ENCODE data around the gene DNAH6.

DNAH6 gene

DNA sequence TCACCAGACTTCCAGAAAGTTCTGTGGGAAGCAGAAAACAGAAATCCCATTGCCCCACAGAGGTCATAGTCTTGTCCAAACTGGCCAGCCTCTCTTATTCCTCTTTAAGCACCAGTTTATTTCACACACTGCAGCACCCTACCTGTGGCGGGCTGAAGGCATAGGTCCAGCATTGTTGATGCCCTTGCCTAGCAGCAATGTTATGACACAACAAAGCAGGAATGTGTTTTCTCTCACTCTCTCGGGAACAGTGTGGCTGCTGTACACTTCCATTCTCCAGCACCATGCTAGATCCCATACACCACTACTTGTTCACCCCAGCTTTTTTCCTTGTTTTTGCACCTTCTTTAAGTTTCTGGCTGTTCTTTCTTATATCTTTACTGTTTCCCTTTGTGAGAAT lies 181.6 kb downstream of the DNAH6 start:
- DNase-seq (ENCODE audit: low spot score), result no peak

DNA sequence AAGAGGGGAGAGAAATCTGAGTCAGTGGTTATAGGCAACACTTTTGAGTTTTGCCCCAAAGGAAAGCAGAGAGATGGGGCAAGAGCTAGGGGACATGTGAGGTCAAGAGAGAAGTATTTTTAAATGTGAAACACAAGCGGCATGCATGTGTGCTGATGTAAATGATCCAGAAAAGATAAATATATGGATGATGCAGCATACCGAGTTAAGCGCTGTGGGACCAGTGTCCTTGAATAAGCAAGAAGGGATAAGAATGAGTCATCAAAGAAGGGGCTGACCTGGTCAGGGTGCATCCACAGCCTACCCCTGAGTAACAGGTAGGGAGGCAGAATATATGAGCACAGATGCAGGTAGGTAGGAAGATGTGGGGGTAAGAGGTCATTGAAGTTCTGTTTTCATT lies 183.7 kb downstream of the DNAH6 start:
- DNase-seq (ENCODE audit: low spot score), result no peak

DNA sequence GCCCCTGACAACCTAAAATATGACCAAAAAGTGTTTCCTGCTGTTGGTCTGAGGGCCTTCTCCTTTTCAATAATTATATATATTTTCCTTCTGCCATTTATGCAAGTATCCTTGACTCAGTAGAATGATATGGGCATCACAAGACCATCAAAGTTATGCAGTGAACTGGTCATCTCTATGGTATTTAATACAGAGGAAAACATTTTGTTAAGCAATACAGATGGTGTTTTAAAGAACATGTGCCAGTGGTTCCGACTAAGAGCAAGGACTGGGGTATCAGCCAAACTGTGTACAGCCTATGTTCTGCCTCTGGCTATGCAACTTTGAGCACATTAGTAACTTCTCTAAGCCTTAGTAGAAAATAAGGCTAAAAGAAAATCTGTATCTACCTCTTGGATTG lies 185.6 kb downstream of the DNAH6 start:
- DNase-seq (ENCODE audit: low spot score), result no peak

DNA sequence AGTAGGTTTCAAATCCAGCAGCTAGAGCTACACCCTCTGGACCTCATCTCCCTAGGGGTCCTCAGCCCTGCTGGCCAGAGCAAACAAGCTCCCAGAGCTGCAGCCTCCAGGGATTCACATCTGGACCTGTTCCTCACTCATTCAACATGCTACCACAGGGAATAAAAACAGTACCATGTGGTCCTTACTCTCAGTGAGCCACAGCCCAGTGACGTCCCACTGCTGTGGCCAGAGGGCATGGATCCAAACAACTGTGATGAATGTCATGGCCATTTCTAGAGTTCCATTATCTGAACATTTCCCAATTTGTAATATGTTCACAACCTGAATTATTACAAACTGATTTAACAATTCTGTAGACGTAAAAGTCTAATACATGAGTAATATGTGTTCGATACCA lies 186.6 kb downstream of the DNAH6 start:
- DNase-seq (ENCODE audit: low spot score), result no peak

DNA sequence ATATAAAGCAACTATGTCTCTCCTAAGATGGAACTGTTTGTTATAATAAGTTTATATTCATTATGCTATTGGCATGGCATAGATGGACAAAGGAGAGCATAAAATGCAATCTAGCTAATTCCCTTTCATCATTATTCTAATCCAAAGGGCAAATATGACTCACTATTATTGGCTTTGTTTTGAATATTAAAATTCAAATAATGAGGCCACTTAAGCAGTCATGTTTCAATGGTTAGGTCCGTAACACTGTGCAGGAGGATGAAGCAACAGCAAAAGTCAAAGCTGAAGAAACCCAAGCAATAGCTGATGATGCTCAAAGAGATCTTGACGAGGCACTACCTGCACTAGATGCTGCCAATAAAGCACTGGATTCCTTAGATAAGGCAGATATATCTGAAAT lies 187.5 kb downstream of the DNAH6 start:
- no peak for DNase-seq (ENCODE audit: low spot score)

DNA sequence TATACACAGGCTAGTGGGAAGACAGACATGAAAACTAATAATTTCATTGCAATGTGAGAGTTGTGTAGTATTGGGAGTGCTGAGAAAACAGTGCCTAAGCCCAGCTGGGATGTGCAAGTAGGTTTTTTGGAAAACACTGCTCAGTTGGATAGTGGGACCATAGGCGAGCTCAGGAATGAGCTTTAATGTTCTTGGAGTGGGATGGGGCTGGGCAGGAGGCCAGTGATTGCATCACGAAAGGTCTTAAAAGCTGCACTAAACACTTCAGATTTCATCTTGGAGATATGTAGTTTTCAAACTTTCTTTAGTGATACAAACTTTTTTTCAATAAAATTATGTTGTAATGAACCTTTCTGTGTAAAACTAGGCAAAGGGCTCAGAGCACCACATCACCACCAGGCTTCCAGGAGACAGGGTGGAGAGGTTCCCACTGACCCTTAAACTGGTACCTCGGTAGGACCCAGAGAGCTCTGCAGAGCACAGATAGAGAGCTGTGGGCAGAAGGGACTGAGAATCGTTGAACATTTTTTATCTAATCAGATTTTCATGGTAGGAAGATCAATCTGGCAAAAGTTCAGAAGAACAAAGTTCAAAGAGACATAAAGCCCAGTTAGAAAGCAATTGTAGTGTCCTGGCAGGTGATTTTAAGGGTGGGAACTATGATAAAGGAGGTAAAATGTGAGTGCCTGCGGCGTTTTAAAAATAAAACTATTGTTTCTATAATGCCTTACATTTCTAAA lies 188.4 kb downstream of the DNAH6 start:
- DNase-seq (ENCODE audit: low spot score), result no peak

DNA sequence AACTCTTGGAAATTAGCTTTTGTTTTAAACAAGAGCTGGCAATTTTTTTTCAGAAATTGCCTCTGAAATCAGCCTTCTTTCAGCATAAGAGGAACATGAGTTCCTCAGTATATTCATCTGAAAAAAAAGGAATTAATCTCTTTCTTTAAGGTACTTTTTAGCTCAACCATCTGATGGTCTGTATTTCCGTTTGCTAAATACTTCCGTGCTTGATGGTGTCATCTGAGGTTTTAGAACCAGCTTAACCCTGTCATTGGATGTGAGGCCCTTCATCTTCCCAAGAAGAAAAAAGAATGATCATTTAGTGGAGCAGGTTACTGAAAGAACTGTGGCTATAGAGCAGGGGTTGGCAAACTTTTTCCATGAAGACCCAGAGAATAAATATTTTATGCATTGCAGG lies 189.6 kb downstream of the DNAH6 start:
- DNase-seq (ENCODE audit: low spot score), result no peak

DNA sequence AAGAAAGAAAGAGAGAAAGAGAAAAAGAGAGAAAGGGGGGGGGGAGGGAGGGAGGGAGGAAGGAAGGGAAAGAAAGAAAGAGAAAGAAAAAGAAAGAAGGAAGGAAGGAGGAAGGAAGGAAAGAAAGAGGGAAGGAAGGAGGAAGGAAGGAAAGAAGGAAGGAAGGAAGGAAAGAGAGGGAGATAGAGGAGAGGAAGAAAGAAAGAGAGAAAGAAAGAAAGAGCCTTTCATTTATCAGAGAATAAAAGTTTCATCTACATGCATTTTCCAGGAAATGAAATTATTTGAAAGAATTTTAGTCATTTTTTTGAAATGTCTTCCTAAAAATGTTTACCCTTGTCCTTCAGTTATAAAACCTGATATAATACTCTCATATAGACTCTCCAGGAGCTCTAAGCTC lies 192.1 kb downstream of the DNAH6 start:
- DNase-seq (ENCODE audit: low spot score), result no peak

DNA sequence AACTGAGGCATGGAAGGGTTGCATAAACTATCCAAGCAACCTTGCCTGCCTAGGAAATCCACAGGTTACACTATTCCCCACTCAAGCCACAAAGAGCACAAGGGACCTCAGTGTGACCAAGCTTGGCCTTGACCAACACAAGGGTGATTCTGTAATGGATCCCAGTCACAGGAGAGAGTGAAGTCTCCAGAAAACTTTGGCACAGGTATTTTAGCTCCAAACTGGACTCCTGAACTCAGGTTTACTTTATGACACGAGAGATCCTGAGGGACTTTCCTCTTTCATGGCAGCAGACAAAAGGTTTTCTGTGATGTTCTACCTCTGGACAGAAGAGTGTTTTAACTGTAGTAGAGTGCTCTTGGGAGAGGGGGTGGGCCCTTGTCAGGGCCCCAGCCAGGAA lies 195.4 kb downstream of the DNAH6 start:
- DNase-seq (ENCODE audit: low spot score), result no peak

DNA sequence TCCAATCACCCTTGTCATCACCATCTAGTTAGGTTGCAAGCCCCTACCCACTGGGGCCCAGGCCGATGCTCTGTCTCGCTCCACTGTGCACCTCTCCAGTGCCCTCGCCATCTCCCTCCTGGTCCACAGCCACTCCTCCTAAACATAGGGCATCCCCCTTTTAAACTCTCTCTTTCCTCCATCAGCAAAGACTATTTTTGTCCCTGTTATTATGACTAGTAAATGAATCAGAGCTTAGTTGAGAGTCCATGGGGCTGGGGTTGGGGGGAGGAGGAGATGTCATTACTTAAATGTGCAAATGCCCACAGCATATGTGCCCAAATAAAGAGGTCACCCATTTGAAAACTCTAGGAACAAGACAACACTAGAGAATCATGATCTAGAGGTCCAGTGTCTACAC lies 197.1 kb downstream of the DNAH6 start:
- no peak for DNase-seq (ENCODE audit: low spot score)

DNA sequence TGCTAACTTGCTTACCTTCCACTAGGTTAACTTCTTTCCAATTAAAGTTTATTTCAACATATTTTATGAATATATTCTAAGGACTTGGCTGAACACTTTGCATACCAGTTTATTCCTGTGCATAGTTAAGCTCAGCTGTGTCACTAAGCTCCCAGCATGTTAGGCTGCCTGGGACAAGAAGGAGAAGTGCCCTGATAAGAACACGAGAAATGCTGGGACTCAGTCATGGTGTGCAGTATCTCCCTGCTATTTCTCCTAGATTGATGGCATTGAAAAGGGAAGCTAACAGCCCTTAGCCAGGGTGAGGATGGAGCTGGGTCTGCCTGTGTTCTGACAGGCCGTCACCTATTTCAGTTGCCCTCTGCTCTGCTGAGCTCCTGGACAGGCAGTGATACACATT lies 200.3 kb downstream of the DNAH6 start:
- no peak for DNase-seq (ENCODE audit: low spot score)

DNA sequence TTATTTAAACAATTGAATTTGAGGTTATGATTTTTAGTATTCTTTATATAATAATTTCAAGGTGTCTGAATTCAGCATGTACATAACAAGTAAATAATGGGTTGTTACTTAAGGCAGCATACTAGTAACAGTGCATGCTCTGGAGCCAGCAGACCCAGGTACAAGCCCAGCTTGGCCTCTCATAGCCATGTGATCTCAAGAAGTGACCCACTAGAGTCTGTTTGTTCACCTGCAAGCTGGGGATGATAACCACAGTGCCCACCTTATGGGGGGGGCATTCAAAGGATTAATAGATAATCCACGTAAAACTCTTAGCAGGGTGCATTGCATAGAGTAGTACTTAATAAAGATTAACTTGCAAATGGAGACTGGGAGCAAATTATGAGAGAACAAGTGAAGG lies 201.0 kb downstream of the DNAH6 start:
- no peak for DNase-seq (ENCODE audit: low spot score)

DNA sequence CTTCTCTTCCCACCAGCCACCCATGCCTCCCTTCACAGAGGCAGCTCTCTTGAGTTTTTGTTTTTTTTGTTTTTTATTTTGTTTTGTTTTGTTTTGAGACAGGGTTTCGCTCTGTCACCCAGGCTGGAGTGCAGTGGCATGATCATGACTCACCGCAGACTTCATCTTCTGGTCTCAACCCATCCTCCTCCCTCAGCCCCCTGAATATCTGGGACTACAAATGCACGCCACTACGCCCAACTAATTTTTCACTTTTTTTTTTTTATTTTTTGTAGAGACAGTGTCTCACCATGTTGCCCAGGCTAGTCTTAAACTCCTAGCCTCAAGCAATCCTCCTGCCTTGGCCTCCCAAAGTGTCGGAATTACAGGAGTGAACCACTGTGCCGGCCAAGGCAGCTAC lies 203.1 kb downstream of the DNAH6 start:
- no peak for DNase-seq (ENCODE audit: low spot score)

DNA sequence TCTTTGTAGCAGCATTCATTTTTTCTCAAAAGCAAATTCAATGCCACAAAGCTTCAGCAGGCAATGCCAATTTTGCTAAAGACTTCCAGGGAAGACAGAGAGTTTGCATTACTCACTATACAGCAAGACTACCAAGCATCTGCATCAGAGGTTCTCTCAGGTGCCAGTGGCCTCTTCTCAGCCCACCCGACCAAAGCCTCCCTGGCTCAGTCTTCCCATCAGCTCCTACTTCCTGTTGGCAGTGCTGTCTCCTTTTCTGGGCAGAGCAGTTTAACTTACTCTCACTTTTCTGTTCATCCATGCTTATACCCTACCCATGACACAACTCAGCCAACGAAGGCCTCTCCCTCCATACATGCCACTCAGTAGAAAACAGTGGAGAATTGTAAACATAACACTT lies 207.5 kb downstream of the DNAH6 start:
- DNase-seq (ENCODE audit: low spot score), result no peak

DNA sequence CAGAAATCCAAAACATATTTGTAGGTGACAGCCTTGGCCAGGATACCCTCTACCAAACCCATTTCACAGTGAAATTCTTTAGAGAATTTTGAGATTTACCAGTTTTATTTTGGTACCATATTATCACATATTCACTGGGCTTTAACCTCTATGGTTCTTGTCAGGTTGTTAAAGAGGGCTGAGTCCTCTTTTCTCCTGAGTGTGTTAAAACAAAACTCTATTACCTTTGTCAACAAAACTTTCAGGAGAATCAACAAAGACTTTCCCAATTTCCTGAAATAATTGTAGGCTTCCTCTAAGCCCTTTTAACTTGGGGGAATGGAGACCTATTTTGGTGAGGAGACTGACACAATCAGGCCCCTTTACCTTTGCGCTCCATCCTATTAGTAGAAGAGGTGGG lies 209.4 kb downstream of the DNAH6 start:
- no peak for DNase-seq (ENCODE audit: low spot score)

DNA sequence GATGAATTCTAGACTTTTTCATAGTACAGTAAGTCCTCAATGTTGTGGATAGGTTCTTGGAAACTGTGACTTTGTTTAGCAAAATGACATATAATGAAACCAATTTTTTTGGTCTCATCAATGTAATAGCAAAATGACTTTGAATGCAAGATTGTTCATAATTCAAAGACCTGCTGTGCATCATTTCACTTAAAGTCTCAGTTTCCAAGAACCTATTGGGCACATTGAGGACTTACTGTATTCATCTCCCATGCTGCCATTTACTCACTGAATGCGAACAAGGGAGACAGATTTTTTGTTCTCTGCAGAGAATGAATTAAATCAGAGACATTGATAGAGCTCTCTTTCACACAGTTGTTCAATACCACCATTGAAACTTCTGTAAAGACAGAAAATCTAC lies 211.0 kb downstream of the DNAH6 start:
- no peak for DNase-seq (ENCODE audit: low spot score)

DNA sequence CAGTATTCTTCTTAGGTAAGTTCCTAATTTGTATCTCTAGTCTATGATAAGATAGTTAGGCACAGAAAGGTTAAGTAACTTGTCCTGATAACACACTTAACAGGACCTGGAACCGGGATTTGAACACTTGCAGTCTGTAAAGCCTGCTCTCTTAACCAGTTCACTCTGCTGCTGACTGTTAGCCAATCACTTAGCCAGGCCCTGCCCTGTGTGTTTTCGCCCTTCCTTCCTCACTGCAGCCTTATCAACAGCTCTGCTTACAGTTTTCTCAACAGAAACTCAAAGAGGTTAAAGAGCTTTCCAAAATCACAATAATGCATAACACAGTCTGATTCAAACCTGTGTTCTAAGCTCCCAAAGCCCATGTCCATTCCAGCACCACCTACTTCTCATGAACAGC lies 212.9 kb downstream of the DNAH6 start:
- no peak for DNase-seq (ENCODE audit: low spot score)

DNA sequence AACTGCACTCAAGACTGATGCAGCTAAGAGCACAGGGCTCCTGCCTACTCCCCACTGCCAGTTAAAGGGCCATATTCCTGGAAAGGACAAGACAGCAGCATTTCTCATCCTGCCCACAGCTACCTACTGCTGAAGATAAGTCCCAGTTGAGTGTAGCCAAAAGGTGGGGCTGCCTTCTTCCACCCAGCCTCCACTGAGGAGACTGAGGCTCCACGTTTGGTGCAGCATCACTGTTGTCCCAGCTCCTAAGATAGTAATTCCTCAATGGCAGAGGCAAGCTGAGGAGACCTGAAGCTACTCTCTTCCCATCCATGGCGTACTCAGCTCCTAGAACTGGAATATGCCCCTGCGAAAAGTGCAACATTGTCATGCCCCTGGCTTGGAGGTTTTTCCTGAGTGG lies 214.9 kb downstream of the DNAH6 start:
- no peak for DNase-seq (ENCODE audit: low spot score)

DNA sequence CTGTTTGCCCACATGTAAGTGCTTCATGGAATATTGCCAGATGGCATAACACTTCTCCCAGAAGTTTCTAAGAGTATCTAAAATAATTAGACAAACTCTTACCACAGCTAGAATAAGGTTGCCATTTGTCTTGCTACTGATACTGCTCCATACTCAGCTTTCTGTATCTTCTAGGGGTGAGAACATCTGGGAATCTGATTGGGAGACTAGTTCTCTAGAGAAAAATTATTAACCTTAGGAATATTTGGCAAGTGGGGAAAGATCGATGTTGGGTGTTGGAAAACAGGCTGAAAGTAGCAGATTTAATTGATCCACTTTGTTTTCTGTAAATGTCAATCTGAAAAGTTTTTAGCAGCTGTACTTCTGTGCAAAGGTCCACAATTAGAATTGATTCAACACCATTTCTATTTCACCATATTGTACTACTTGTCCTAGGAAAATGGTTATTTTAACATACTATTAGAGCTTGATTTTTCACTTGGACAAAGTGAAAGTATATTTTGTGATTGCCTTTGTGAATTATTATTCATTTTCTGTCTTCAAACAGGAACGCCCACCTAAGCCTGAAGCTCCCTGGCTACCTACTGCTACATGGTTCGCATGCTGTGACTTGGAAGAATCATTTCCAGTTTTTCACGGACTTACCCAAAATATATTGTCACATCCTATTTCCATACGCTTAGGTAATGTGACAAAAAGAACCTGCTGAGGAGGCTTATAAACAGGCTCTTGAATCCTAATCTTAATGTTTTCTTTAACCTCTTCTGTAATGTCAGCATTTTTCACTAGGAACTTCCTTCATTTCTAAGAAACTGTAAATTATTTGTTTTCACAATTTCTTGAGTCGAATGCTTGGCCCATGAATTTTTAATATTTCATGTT lies 216.8 kb downstream of the DNAH6 start:
- no peak for DNase-seq (ENCODE audit: low spot score)

DNA sequence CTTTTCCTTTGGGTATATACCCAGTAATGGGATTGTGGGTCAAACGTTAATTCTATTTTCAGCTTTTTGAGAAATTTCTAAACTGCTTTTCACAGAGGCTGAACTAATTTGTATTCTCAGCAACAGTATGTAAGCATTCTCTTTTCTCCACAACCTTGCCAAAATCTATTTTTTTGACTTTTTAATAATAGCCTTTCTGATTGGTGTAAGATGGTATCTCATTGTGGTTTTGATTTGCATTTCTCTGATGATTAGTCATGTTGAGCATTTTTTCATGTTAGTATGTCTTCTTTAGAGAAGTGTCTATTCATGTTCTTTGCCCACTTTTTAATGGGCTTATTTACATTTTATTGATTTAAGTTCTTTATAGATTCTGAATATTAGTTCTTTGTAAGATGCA lies 219.1 kb downstream of the DNAH6 start:
- DNase-seq (ENCODE audit: low spot score), result no peak

DNA sequence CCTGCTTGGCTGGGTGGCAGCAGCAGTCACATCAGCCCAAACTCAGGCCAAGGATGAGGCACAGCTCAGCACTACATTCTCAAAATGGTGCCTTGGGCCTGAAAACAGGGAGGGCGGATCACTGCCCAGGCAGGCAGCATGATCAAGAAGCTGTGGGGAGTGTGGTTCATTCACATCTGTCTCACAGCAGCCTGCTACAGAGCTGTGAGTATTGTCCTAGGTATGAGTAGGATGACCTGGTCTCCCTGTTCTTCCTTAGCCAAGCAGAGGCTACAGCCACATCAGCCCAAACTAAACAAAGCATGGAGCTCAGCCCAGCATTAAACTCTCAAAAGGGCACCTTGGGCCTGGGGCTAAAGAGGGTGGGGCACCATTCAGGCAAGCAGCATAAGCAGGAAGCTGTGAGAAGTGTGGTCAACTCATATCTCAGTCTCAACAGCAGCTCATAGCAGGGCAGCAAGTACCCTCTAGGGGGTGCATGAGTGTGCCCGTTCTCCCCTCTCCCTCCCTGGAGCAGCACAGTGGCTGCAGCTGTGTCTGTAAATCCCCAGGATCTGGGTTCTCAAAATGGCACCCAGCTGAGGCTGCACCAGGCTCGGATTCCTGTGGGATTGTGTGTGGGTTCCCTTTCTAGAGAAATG lies 225.0 kb downstream of the DNAH6 start:
- DNase-seq (ENCODE audit: low spot score), result no peak

DNA sequence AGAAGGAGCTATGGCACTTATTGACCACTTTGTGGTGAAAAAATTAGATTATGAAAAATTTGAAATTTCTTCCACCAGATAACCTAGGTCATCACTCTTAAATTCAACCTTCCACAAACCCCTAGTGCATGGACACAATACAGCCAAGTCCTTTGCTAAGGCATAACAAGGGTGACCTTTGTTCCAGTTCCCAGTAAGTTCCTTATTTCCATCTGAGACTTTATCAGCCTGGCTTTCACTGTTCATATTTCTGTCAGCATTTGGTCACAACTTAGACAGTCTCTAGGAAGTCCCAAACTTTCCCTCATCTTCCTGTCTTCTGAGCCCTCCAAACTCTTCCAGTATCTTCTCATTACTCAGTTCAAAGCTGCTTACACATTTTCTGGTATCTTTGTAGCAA lies 232.0 kb downstream of the DNAH6 start:
- DNase-seq (ENCODE audit: low spot score), result no peak

DNA sequence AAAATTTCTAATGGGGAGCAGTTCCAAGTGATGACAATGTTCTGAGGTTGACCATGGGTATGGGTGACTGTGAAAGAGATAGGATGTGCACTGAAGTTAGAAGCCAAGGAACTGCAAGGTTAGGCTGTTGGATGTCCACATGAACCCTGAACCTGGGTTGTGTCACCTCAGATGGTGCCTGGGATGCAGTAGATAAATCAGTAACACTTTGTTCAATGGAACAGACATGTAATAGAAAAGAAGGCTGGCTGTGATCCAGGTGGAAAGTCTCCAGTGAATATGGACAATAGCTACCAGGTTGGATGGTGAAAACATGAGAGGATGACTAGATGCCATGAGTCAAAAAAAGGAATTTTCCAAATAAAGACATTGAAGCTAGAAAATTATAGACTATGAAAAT lies 233.1 kb downstream of the DNAH6 start:
- DNase-seq (ENCODE audit: low spot score), result no peak

Measured in hematopoietic multipotent progenitor cell treated with erythropoietin and hydrocortisone succinate and interleukin-3 and kit ligand, for 17 days (in vitro differentiated cells).